PC-3 (cell line): ENCODE measurements around the gene NSMF.

Source experiments
- CTCF ChIP-seq: fragments of 300-600 bp; sonication (generic); conservative IDR thresholded peaks from 2 replicates; pipeline ENCODE4 v1.5.1; 2017; ENCODE audit warnings: antibody characterized with exemption, low read depth, mild to moderate bottlenecking, low read length
- EZH2 ChIP-seq: fragments of 300-600 bp; sonication (generic); IDR thresholded peaks from one replicate; pipeline ENCODE4 v1.6.1; 2017; ENCODE audit warnings: antibody characterized with exemption, mild to moderate bottlenecking, low read length; ENCODE audit not compliant: unreplicated experiment
- EZH2phosphoT487 ChIP-seq: fragments of 300-600 bp; sonication (generic); IDR thresholded peaks from 2 replicates; pipeline ENCODE4 v1.6.1; 2018; ENCODE audit warnings: mild to moderate bottlenecking, antibody characterized with exemption, low read length, borderline replicate concordance

- TF ChIP-seq CTCF (no peak), EZH2 (no peak), EZH2phosphoT487 (no peak)
Observed at GRCh38 chr9:137470785-137471184, 11.7 kb upstream of the NSMF start.
